Measurements from ENCODE around the gene VEGFB.
"Not testable (repeated sequence)": the region's sequence is repeated elsewhere in the genome, so short reads cannot be mapped to it uniquely, and the experiment has no call there.

The VEGFB gene

GRCh38 chr11:64232182-64232966, 2.0 kb upstream of the VEGFB start:
- DNase-seq (ENCODE audit: low read depth) = no peak

- no peak for DNase-seq (ENCODE audit: low read depth)
Observed at GRCh38 chr11:64232967-64233315, 1.4 kb upstream of the VEGFB start.

GRCh38 chr11:64234647-64235379, 429 bp downstream of the VEGFB start:
- DNase-seq (ENCODE audit: low read depth) = no peak

GRCh38 chr11:64235437-64236161, 1.2 kb downstream of the VEGFB start:
- DNase-seq (ENCODE audit: low read depth) = no peak

- no peak for DNase-seq (ENCODE audit: low read depth)
Observed at GRCh38 chr11:64237484-64237951, 3.1 kb downstream of the VEGFB start.

GRCh38 chr11:64238076-64238475, 3.7 kb downstream of the VEGFB start:
- no peak for DNase-seq (ENCODE audit: low read depth)

GRCh38 chr11:64238999-64239398, 4.6 kb downstream of the VEGFB start:
- DNase-seq (ENCODE audit: low read depth) = no peak

GRCh38 chr11:64239662-64240434, 5.5 kb downstream of the VEGFB start:
- DNase-seq (ENCODE audit: low read depth) = no peak

GRCh38 chr11:64240435-64241240, 6.3 kb downstream of the VEGFB start, which contains the start of gene FKBP2:
TSS of gene FKBP2 (plus strand) at chr11:64241095. CDS start at chr11:64242388, 1,293 bp downstream.
- DNase-seq (ENCODE audit: low read depth) = peak; percentile 93

- DNase-seq (ENCODE audit: low read depth) = peak; percentile 98
Observed at GRCh38 chr11:64241241-64241490, 6.8 kb downstream of the VEGFB start.

GRCh38 chr11:64241491-64242374, 7.3 kb downstream of the VEGFB start:
- no peak for DNase-seq (ENCODE audit: low read depth)

GRCh38 chr11:64243236-64243854, 9.0 kb downstream of the VEGFB start:
- DNase-seq (ENCODE audit: low read depth) = no peak

GRCh38 chr11:64244107-64244506, 9.7 kb downstream of the VEGFB start:
- no peak for DNase-seq (ENCODE audit: low read depth)

GRCh38 chr11:64244966-64245365, 10.6 kb downstream of the VEGFB start:
- DNase-seq (ENCODE audit: low read depth) = no peak

GRCh38 chr11:64245401-64245796, 11.0 kb downstream of the VEGFB start:
- no peak for DNase-seq (ENCODE audit: low read depth)

GRCh38 chr11:64245797-64246620, 11.6 kb downstream of the VEGFB start:
- peak; percentile 88 for DNase-seq (ENCODE audit: low read depth)

GRCh38 chr11:64246621-64246870, 12.2 kb downstream of the VEGFB start:
- DNase-seq (ENCODE audit: low read depth) = not testable (repeated sequence)

- DNase-seq (ENCODE audit: low read depth) = peak; percentile 73
Observed at GRCh38 chr11:64246871-64247728, 12.7 kb downstream of the VEGFB start, which contains the start of gene PPP1R14B. TSS of gene PPP1R14B (minus strand) at chr11:64246943. CDS start at chr11:64246673, 270 bp downstream.

Measured in amniotic epithelial cell (primary cell).